Mesenchymal stem cell (in vitro differentiated cells and primary cell): ENCODE measurements around the gene SNAI3.

Experiments
- DNase-seq: peaks from one replicate; pipeline ENCODE4 v3.0.0-alpha.2; 2013
- H2AFZ ChIP-seq: one replicate; pipeline ENCODE4 v1.6.1; 2013; ENCODE audit warnings: low read depth, mild to moderate bottlenecking, control low read depth, inconsistent platforms, low read length, moderate library complexity
- H2AK5ac ChIP-seq: 2 replicates; pipeline ENCODE4 v1.6.1; 2013; ENCODE audit warnings: low read length, moderate library complexity, mild to moderate bottlenecking, inconsistent platforms; ENCODE audit not compliant: severe bottlenecking
- H2BK120ac ChIP-seq: one replicate; pipeline ENCODE4 v1.6.1; 2013; ENCODE audit warnings: low read depth, mild to moderate bottlenecking, inconsistent platforms, low read length, moderate library complexity
- H2BK12ac ChIP-seq, 2 experiments: one replicate each; pipeline ENCODE4 v1.6.1; 2013; ENCODE audit warnings: inconsistent platforms in 2 of 2, low read length in 2 of 2, mild to moderate bottlenecking in 2 of 2, moderate library complexity in 2 of 2, control low read depth in 1 of 2
- H2BK15ac ChIP-seq: one replicate; pipeline ENCODE4 v1.6.1; 2013; ENCODE audit warnings: mild to moderate bottlenecking, low read depth, inconsistent platforms; ENCODE audit not compliant: poor library complexity, severe bottlenecking
- H2BK5ac ChIP-seq: 2 replicates; pipeline ENCODE4 v1.6.1; 2013; ENCODE audit warnings: low read depth, mild to moderate bottlenecking, low read length, control low read depth, inconsistent platforms; ENCODE audit not compliant: poor library complexity, severe bottlenecking
- H3K14ac ChIP-seq, 2 experiments: one replicate each; pipeline ENCODE4 v1.6.1; 2013; ENCODE audit warnings: inconsistent platforms in 2 of 2, low read length in 2 of 2, control low read depth in 1 of 2, mild to moderate bottlenecking in 1 of 2, moderate library complexity in 1 of 2
- H3K18ac ChIP-seq, 2 experiments: one replicate each; pipeline ENCODE4 v1.6.1; 2013; ENCODE audit warnings: inconsistent platforms in 2 of 2, low read length in 2 of 2, control low read depth in 1 of 2, low read depth in 1 of 2, mild to moderate bottlenecking in 1 of 2
- H3K23ac ChIP-seq, 2 experiments: one replicate each; pipeline ENCODE4 v1.6.1; 2013; ENCODE audit warnings: inconsistent platforms in 2 of 2, low read length in 2 of 2, mild to moderate bottlenecking in 2 of 2, moderate library complexity in 2 of 2, control low read depth in 1 of 2
- H3K27ac ChIP-seq: 2 replicates; pipeline ENCODE4 v1.5.1; 2013; ENCODE audit warnings: mild to moderate bottlenecking, moderate library complexity, low read length, control low read depth, inconsistent platforms; ENCODE audit not compliant: poor library complexity, severe bottlenecking
- H3K27me3 ChIP-seq, 2 experiments: 2 replicates each; pipeline versions ENCODE4 v1.6.1 to v1.7.0; 2013; ENCODE audit warnings: low read length in 2 of 2, mild to moderate bottlenecking in 2 of 2, moderate library complexity in 2 of 2, control low read depth in 1 of 2, inconsistent platforms in 1 of 2; ENCODE audit not compliant: control insufficient read depth in 1 of 2, insufficient read depth in 1 of 2
- H3K36me3 ChIP-seq, 2 experiments: 2 replicates each; pipeline versions ENCODE4 v1.6.1 to v1.7.0; 2013; ENCODE audit warnings: low read length in 2 of 2, control low read depth in 1 of 2, inconsistent platforms in 1 of 2, low read depth in 1 of 2, mild to moderate bottlenecking in 1 of 2; ENCODE audit not compliant: insufficient read depth in 2 of 2, control insufficient read depth in 1 of 2
- H3K4ac ChIP-seq, 2 experiments: one replicate each; pipeline ENCODE4 v1.6.1; 2013; ENCODE audit warnings: inconsistent platforms in 2 of 2, low read length in 2 of 2, mild to moderate bottlenecking in 2 of 2, moderate library complexity in 2 of 2, control low read depth in 1 of 2, low read depth in 1 of 2
- H3K4me1 ChIP-seq: 2 replicates; pipeline ENCODE4 v1.6.1; 2013; ENCODE audit warnings: low read depth, low read length, control low read depth; ENCODE audit not compliant: control insufficient read depth, insufficient read depth
- H3K4me2 ChIP-seq: 2 replicates; pipeline ENCODE4 v1.6.1; 2013; ENCODE audit warnings: low read length, mild to moderate bottlenecking, inconsistent platforms; ENCODE audit not compliant: poor library complexity, severe bottlenecking
- H3K4me3 ChIP-seq, 2 experiments: 2 replicates each; pipeline versions ENCODE4 v1.5.1 to v1.7.0; 2013; ENCODE audit warnings: low read length in 2 of 2, mild to moderate bottlenecking in 2 of 2, control low read depth in 1 of 2, low read depth in 1 of 2; ENCODE audit not compliant: insufficient read depth in 1 of 2
- H3K79me1 ChIP-seq: replicated peaks from 2 replicates; pipeline ENCODE4 v1.6.1; 2013; ENCODE audit warnings: mild to moderate bottlenecking, control low read depth, low read length, inconsistent platforms; ENCODE audit not compliant: poor library complexity, severe bottlenecking
- H3K9ac ChIP-seq: 2 replicates; pipeline ENCODE4 v1.7.0; 2013; ENCODE audit warnings: mild to moderate bottlenecking, low read length, moderate library complexity
- H3K9me3 ChIP-seq: 2 replicates; pipeline ENCODE4 v1.7.0; 2013; ENCODE audit warnings: mild to moderate bottlenecking, low read length; ENCODE audit not compliant: control insufficient read depth
- H4K8ac ChIP-seq: one replicate; pipeline ENCODE4 v1.6.1; 2013; ENCODE audit warnings: inconsistent platforms, mild to moderate bottlenecking, low read length, moderate library complexity
- H4K91ac ChIP-seq: one replicate; pipeline ENCODE4 v1.6.1; 2013; ENCODE audit warnings: mild to moderate bottlenecking, low read length, inconsistent platforms
- WGBS: methylation state at CpG from one replicate; pipeline ENCODE4 v1.1.7; 2013; ENCODE audit warnings: mixed read lengths; 5-methylcytosine and 5-hydroxymethylcytosine counted together

Gene SNAI3

GRCh38 chr16:88629835-88630234 lies 56.5 kb downstream of the SNAI3 start:
- H3K14ac ChIP-seq, result no peak overlapping the region
- H3K4me2 ChIP-seq, result no peak overlapping the region
- no peak overlapping the region for H4K91ac ChIP-seq
- peaks cover 2% of the 10 kb centered on the region for H3K79me1 ChIP-seq
- no peak overlapping the region for H2BK5ac ChIP-seq
- no peaks in the 10 kb centered on the region for H3K27me3 ChIP-seq
- 85% methylated on average over 9 of the region's 9 CpGs for WGBS
- DNase-seq, result no peak
- no peak overlapping the region for H2BK12ac ChIP-seq
- no peak overlapping the region for H4K8ac ChIP-seq
- H3K23ac ChIP-seq, result no peak overlapping the region
- H3K9ac ChIP-seq, result no peak overlapping the region
- H3K36me3 ChIP-seq, result peaks cover 59 to 69% of the 10 kb centered on the region in 2 experiments
- H3K9me3 ChIP-seq, result no peaks in the 10 kb centered on the region
- no peak overlapping the region for H3K4me3 ChIP-seq
- H3K18ac ChIP-seq, result no peak overlapping the region
- H3K4ac ChIP-seq, result no peak overlapping the region
- no peak overlapping the region for H3K27ac ChIP-seq
- no peak overlapping the region for H2BK15ac ChIP-seq
- H2BK120ac ChIP-seq, result no peak overlapping the region
- peaks cover 16% of the 10 kb centered on the region for H3K4me1 ChIP-seq
- H2AK5ac ChIP-seq, result no peak overlapping the region
- H2AFZ ChIP-seq, result no peak overlapping the region

GRCh38 chr16:88628512-88628974 lies 57.8 kb downstream of the SNAI3 start:
- H3K79me1 ChIP-seq, result peaks cover 2% of the 10 kb centered on the region
- no peaks in the 10 kb centered on the region for H3K9me3 ChIP-seq
- H2AK5ac ChIP-seq, result no peak overlapping the region
- H3K4me3 ChIP-seq, result no peak overlapping the region
- no peak overlapping the region for H4K8ac ChIP-seq
- H3K9ac ChIP-seq, result no peak overlapping the region
- H2BK12ac ChIP-seq, result no peak overlapping the region
- no peak overlapping the region for H3K27ac ChIP-seq
- DNase-seq, result peak; percentile 48
- H3K14ac ChIP-seq, result no peak overlapping the region
- H3K4me2 ChIP-seq, result no peak overlapping the region
- no peak overlapping the region for H4K91ac ChIP-seq
- H3K18ac ChIP-seq, result no peak overlapping the region
- H2BK120ac ChIP-seq, result no peak overlapping the region
- no peak overlapping the region for H3K4ac ChIP-seq
- H2BK5ac ChIP-seq, result no peak overlapping the region
- no peaks in the 10 kb centered on the region for H3K27me3 ChIP-seq
- no peak overlapping the region for H2AFZ ChIP-seq
- peaks cover 3% of the 10 kb centered on the region for H3K4me1 ChIP-seq
- H3K23ac ChIP-seq, result no peak overlapping the region
- 70% methylated on average over 12 of the region's 12 CpGs for WGBS
- H2BK15ac ChIP-seq, result no peak overlapping the region
- peaks cover 72 to 82% of the 10 kb centered on the region in 2 experiments for H3K36me3 ChIP-seq
